Measurements from ENCODE around the gene HEXIM2. TPM values are rescaled to one million over a fixed set of nuclear protein-coding genes. Genes with fewer than 3 reads are reported as not detected.
A peak's percentile ranks its signal among the peaks of the same experiment; 100 is the strongest.

HEXIM2 gene, protein sequence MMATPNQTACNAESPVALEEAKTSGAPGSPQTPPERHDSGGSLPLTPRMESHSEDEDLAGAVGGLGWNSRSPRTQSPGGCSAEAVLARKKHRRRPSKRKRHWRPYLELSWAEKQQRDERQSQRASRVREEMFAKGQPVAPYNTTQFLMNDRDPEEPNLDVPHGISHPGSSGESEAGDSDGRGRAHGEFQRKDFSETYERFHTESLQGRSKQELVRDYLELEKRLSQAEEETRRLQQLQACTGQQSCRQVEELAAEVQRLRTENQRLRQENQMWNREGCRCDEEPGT
- 1 to 10 TPM; 3.5 TPM for total RNA-seq

DNA sequence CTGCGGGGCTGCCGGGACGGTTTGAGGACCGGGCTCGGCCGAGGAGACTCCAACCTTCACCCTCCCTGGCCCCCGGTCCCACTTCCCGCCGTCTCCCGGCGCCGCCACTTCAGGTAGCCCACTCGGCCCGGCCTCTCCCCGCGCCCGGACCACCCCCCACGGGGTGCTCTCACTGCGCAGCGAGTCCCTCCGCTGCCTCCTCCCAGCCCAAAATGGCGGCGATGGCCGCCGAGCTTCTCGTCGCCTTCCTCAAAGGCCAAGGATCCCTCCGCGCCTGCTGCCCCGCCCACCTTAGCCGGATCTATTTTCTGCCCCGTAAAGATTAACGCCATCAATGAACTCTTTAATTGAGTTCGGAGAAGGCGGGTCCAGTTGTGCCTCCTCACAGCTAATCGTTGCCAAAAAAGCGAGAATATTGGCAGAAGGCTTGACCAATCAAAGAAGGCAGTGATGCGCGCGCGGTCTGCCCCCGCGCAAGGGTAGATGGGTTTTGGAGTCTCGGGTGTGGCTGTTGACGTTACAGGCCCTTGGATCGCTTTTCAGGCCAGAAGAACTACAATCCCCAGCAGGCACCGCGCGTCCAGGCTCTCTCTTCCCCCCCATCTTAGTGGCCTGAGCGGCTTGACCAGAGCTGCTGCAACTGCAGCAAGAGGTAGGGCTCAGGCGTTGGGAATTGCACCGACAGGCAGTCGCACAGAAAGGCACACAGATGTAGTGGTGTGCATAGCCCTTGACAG, at the start of gene HEXIM2:
Gene HEXIM2 (plus strand): TSS at position 588 of the 737 bp plus-strand sequence. CDS start 919 bp downstream, outside the sequence.
- Mint-ChIP-seq H3K9me3 (no peaks in the 10 kb centered on the region), H3K4me3 (peak within 1 kb of the TSS; percentile 96), H3K27ac (peak within 1 kb of the TSS; percentile 96), H3K27me3 (ENCODE audit: low read depth) (no peaks in the 10 kb centered on the region), H3K36me3 (ENCODE audit: low read depth) (peaks cover 23% of the 10 kb centered on the region), H3K4me1 (ENCODE audit: low read depth) (peaks cover 32% of the 10 kb centered on the region)
- intact Hi-C loops (cut with micrococcal nuclease): loop anchor here (1.0 kb wide), 7 partner anchors 10 to 386 kb away; partner anchors contain the start of genes ACBD4, HEXIM1 and NMT1
- CTCF ChIA-PET: interaction anchor here (0.6 to 16.6 kb wide), 6 partner anchors 11 to 36 kb away, joined by 3 to 252 read pairs (median 14); partner anchors contain the start of genes ACBD4, HEXIM1 and PLCD3
- DNase-seq: peak; percentile 99

DNA sequence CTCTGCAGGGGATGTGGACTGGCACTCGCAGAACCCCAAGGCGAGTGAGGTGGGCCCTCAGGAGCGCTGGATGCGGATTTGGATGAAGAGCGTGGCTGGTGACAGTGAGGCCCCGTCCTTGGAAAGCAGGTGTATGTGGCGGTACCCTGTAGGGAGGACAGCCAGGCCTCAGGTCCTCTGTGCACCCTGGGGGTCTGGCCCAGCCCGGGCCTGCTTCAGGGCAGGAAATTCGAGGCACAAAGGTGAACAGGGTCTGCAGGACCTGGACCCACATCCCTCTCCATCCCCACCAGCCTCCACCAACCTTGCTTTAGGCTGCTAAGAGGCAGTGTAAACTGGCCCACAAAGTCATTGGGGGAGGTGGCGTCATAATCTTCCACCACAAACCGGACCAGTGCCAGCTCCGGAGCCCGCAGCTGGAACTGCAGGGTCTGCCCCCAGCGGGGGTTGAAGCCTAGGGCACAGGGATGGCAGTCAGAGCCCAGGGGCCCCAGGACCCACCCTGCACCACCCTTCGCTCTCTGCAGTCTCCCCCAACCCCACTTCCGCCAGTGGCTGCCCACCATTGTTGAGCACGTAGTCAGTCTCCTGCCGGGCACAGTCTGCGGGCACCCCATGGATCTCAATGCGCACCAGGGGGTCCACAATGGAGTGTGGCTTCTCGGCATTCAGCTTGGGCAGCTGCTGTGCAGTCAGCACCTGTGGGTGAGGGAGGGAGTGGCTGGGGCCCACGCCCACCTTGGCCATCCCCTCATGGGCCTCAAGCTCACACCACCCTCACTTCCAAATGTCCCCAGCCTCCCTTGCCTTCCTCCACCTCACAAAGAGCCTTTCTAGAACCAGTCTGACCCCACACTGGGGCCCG, 48.9 kb upstream of the HEXIM2 start:
- H3K27ac Mint-ChIP-seq: no peak overlapping the region
- CTCF ChIA-PET: no interaction called here

DNA sequence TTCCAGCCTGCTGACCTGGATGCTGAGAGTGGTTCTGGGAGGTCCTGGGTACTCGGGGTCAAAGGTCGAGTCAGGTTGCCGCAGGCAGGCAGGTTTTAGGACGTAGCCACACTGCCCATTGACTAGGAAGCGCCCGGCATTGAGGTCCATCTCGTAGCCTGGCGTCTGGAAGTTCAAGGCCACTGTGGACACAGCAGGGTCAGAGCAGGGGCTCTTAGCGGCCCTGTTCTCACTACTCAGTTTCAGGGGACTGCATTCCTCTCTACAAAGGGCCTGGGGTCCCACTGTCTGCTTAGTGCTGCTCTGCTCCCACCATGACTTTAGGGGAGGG, 48.3 kb upstream of the HEXIM2 start:
- Mint-ChIP-seq H3K27me3 (ENCODE audit: low read depth) (no peaks in the 10 kb centered on the region), H3K4me3 (no peak overlapping the region), H3K36me3 (ENCODE audit: low read depth) (peaks cover under 1% of the 10 kb centered on the region), H3K9me3 (no peaks in the 10 kb centered on the region), H3K4me1 (ENCODE audit: low read depth) (no peaks in the 10 kb centered on the region), H3K27ac (no peak overlapping the region)
- intact Hi-C loops (cut with micrococcal nuclease): no loop called here
- CTCF ChIA-PET: no interaction called here
- DNase-seq: no peak

More for the DNA sequence above, 48.9 kb upstream of the HEXIM2 start:
- DNase-seq: no peak
- Mint-ChIP-seq H3K4me1 (ENCODE audit: low read depth) (no peaks in the 10 kb centered on the region), H3K36me3 (ENCODE audit: low read depth) (peaks cover 4% of the 10 kb centered on the region), H3K27me3 (ENCODE audit: low read depth) (no peaks in the 10 kb centered on the region), H3K4me3 (no peak overlapping the region), H3K9me3 (no peaks in the 10 kb centered on the region)
- intact Hi-C loops (cut with micrococcal nuclease): no loop called here

DNA sequence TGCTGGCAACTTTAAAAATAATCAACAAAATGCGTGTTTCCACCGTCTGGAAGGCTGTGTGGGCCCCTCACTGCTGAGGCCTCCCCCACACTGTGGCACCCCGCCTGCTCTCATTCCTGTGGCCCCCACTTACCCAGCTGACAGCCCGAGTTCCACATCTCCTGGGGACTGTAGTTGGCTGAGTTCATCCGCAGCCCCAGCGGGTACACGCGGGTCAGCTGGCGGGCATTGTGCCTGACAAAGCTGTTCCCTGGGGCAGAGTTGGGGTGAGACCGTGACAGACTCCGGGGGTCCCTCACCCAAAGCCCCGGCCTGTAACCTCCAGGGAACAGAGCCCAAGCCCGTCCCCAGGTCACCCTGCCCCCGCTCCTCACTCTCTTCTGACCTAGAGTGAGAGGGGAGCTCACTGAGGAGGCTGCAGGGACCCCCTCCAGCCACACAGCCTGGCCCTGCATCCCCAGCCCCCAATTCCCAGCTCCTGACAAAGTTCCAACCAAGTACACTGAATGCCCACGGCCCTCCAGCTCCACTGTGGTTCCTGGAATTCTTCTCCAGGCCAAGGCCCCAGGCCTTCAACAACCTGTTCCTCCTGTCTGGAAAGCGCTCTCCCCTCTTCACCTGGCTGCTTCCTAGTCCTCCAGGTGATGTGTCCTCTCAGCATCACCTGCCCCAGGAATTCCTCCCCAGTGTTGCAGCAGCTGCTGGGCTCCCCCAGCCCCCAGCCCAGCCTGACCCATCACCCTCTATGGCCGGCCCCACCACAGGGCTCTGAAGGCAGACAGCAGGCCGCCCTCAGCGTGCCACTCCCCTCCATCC, 47.4 kb upstream of the HEXIM2 start:
- CTCF ChIA-PET: interaction anchor here (1.5 kb wide), 1 partner anchor 21 kb away, joined by 3 read pairs; the partner anchor contains the start of gene ACBD4
- H3K27ac Mint-ChIP-seq: no peak overlapping the region
- H3K36me3 Mint-ChIP-seq (ENCODE audit: low read depth): no peaks in the 10 kb centered on the region
- no peaks in the 10 kb centered on the region for H3K9me3 Mint-ChIP-seq
- DNase-seq: no peak
- H3K4me1 Mint-ChIP-seq (ENCODE audit: low read depth): no peaks in the 10 kb centered on the region
- H3K4me3 Mint-ChIP-seq: no peak overlapping the region
- intact Hi-C loops (cut with micrococcal nuclease): no loop called here
- H3K27me3 Mint-ChIP-seq (ENCODE audit: low read depth): no peaks in the 10 kb centered on the region

DNA sequence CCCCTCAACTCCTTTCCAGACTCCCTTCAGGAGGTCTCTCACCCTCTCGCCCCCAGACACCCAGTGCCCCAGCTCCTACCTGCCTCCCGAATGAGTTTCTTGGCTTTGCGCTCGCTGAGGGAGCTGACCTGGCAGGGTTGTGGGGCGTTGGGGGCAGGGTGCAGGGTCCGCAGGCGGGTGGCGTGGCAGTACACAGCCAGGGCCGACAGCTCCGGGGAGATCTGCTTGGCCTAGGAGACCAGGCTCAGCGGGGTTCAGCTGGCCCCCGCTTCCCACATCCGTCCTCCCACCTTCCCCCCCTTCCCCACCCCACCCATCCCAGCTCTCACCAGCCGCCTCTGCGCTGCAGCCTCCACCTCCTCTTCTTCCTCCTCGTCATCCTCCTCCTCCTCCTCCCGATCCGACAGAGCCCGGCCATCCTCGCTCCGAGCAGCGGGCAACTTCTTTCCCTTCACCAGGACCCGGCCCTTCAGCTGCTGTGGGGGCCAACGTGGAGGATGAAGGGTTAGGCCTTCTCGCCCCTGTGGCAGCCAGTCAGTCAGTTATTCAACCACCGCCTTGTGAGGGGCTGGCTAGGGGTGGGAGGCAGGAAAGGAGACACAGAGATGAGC, 46.6 kb upstream of the HEXIM2 start:
- H3K4me1 Mint-ChIP-seq (ENCODE audit: low read depth): no peaks in the 10 kb centered on the region
- intact Hi-C loops (cut with micrococcal nuclease): no loop called here
- no peak overlapping the region for H3K4me3 Mint-ChIP-seq
- no peaks in the 10 kb centered on the region for H3K36me3 Mint-ChIP-seq (ENCODE audit: low read depth)
- no peaks in the 10 kb centered on the region for H3K9me3 Mint-ChIP-seq
- H3K27ac Mint-ChIP-seq: no peak overlapping the region
- DNase-seq: no peak
- CTCF ChIA-PET: interaction anchor here (1.5 kb wide), 1 partner anchor 20 kb away, joined by 3 read pairs; the partner anchor contains the start of gene ACBD4
- H3K27me3 Mint-ChIP-seq (ENCODE audit: low read depth): no peaks in the 10 kb centered on the region

- CTCF ChIA-PET: no interaction called here
- H3K27ac Mint-ChIP-seq: no peak overlapping the region
- no peak for DNase-seq
- no peaks in the 10 kb centered on the region for H3K4me1 Mint-ChIP-seq (ENCODE audit: low read depth)
- H3K27me3 Mint-ChIP-seq (ENCODE audit: low read depth): no peaks in the 10 kb centered on the region
- no peaks in the 10 kb centered on the region for H3K9me3 Mint-ChIP-seq
- H3K36me3 Mint-ChIP-seq (ENCODE audit: low read depth): no peaks in the 10 kb centered on the region
- intact Hi-C loops (cut with micrococcal nuclease): no loop called here
- no peak overlapping the region for H3K4me3 Mint-ChIP-seq
Measured at GRCh38 chr17:45115871-45116270, 45.8 kb upstream of the HEXIM2 start.

GRCh38 chr17:45116434-45117016, 45.1 kb upstream of the HEXIM2 start:
- CTCF ChIA-PET: no interaction called here
- DNase-seq: no peak
- Mint-ChIP-seq H3K27me3 (ENCODE audit: low read depth) (peaks cover 2% of the 10 kb centered on the region), H3K9me3 (no peaks in the 10 kb centered on the region), H3K36me3 (ENCODE audit: low read depth) (no peaks in the 10 kb centered on the region), H3K4me3 (no peak overlapping the region), H3K27ac (no peak overlapping the region), H3K4me1 (ENCODE audit: low read depth) (no peaks in the 10 kb centered on the region)
- intact Hi-C loops (cut with micrococcal nuclease): no loop called here

GRCh38 chr17:45117334-45117733, 44.3 kb upstream of the HEXIM2 start:
- CTCF ChIA-PET: interaction anchor here (1.4 kb wide), 1 partner anchor 18 kb away, joined by 9 read pairs; no protein-coding TSS in a partner anchor
- Mint-ChIP-seq H3K27ac (no peak overlapping the region), H3K36me3 (ENCODE audit: low read depth) (no peaks in the 10 kb centered on the region), H3K9me3 (no peaks in the 10 kb centered on the region), H3K4me1 (ENCODE audit: low read depth) (no peaks in the 10 kb centered on the region), H3K27me3 (ENCODE audit: low read depth) (peaks cover 6% of the 10 kb centered on the region), H3K4me3 (no peak overlapping the region)
- intact Hi-C loops (cut with micrococcal nuclease): no loop called here
- DNase-seq: no peak

DNA sequence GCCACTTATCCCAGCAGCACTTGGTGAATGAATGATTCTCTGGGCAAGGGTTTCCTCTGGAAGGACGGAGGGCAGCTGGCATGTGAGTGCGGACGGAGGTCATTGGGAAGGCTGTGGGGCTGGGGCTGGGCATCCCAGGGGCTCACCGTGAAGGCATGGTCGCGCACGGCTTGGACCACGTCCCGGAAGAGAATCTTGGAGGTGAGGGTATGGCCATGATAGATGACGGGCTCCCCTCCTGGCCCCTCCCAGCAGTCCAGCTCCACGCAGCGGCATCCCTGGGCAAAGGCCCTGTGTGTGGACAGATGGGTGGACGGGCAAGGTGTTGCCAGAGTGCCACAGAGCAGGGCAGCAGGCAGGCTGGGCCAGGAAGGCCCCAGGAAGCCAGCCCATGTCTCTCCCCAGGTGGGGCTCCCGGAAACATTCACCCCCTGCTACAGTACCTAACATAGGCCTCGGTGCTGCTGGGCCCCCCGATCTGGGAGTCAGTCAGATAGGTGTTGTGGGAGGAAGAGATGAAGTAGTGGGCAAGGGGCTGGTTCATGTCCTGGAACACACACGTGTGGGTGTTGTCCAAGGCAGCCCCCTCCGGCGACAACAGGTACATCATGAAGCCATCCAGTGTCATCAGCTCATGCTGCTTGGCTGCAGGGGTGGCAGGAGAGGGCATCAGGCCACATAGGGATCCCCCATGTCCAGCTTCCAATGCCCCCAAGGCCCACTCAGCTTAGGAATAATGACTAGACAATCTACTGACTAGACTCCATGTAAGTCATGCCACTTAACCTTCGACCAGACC, 43.6 kb upstream of the HEXIM2 start:
- intact Hi-C loops (cut with micrococcal nuclease): no loop called here
- H3K4me1 Mint-ChIP-seq (ENCODE audit: low read depth): no peaks in the 10 kb centered on the region
- no peak overlapping the region for H3K27ac Mint-ChIP-seq
- H3K9me3 Mint-ChIP-seq: no peaks in the 10 kb centered on the region
- DNase-seq: no peak
- peaks cover 6% of the 10 kb centered on the region for H3K27me3 Mint-ChIP-seq (ENCODE audit: low read depth)
- H3K4me3 Mint-ChIP-seq: no peak overlapping the region
- H3K36me3 Mint-ChIP-seq (ENCODE audit: low read depth): no peaks in the 10 kb centered on the region
- CTCF ChIA-PET: interaction anchor here (0.8 to 1.4 kb wide), 4 partner anchors 10 to 19 kb away, joined by 3 to 9 read pairs (median 5); partner anchors contain the start of gene ACBD4

DNA sequence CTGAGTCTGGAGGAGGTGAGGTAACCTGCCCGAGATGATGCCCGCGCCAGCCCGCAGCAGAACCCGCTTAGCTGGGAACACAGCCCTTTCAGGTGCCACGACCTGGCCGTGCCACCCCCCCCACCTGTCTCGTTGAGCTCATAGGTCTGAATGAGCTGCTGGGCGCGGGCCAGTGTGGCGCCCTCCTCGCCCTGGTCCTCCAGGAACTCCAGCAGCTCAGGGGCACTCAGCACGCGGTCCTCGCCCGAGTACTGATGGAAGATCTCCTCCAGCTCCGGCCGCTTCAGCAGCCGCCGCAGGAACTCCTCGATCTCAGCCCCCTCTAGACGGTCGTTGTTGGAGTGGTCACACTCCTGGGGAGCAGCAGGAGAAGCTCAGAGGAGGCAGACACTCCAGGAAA, 43.0 kb upstream of the HEXIM2 start:
- intact Hi-C loops (cut with micrococcal nuclease): no loop called here
- no peak overlapping the region for H3K27ac Mint-ChIP-seq
- CTCF ChIA-PET: interaction anchor here (0.6 to 1.2 kb wide), 5 partner anchors 9 to 69 kb away, joined by 3 to 5 read pairs (median 4); partner anchors contain the start of gene ACBD4
- peaks cover 6% of the 10 kb centered on the region for H3K27me3 Mint-ChIP-seq (ENCODE audit: low read depth)
- H3K9me3 Mint-ChIP-seq: no peaks in the 10 kb centered on the region
- no peak overlapping the region for H3K4me3 Mint-ChIP-seq
- no peak for DNase-seq
- no peaks in the 10 kb centered on the region for H3K4me1 Mint-ChIP-seq (ENCODE audit: low read depth)
- H3K36me3 Mint-ChIP-seq (ENCODE audit: low read depth): no peaks in the 10 kb centered on the region
